ENCODE results near the gene LRRK1.

Gene LRRK1

DNA sequence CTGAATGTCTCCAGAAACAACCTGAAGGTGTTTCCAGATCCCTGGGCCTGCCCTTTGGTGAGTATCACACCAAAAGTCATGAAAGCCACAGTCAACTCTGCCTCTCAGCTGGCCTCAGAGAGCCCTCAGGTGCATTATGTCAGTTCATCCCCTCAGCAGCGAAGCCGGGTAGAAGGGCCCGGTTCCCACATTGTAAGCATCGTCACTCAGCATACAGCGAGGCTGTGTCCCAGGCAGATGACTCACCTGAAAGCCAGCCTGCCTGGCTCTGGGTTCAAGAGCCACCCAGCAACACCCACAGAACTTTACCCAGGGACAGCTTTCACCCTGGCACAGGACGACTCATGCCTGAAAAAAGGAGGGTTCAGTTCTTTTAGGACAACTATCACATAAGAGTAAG lies 91.6 kb downstream of the LRRK1 start:
- no peak for DNase-seq

DNA sequence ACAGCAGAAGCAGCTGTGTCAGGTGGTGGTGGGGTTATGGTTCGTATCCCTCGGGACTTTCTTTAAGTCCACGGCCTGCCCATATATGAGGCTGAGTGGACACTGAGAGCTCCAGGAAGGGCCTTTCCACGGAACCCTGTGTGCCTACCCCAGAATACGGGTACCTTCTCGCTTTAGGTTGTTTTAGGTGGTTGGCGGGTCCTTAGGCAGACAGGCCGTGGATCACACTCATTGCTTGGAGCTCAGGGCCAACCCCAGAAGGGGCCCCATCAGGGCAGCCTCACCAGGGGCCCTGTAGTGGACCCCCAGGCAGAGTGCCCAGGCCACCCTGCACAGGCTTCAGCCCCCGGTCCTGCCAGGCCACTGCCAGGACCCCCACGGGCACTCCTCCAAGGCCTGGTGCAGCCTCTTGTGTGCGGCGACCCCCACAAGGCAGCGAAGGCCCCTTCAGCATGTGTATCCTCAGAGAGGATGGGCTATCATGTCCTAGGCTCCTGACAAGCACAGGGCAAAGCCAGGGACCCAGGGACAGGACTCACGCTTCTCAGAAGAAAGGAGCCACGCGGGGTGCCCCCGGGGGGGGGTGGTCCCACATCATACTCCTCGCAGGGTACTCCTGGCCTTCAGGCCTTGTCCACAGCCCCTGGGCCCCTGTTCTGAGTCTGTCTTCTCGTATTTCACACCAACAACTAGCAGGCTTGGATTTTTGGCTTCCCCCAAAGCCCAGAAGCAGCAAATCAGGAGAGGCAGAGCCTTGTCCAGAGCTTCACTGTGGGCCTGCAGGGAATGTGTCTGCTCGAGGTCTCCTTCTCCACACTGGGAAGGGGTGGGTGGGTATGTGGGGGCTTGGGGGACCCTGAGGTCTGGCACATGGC lies 93.4 kb downstream of the LRRK1 start:
- no peak for DNase-seq

DNA sequence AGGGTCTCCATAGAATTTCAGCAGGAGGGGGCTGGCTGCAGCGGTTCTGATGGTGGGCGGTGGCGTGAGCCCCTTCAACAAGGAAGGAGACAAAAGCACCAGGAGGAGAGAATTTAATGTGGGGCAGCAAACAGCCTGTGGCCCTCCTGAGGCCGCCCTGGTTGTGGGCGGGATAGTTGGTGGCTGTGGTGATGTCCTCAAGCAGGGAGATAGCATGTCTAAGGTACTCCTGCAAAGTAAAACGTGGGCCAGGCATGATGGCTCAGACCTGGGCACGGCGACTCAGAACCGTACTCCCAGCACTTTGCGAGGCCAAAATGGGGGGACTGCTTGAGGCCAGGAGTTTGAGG lies 94.0 kb downstream of the LRRK1 start:
- no peak for DNase-seq

DNA sequence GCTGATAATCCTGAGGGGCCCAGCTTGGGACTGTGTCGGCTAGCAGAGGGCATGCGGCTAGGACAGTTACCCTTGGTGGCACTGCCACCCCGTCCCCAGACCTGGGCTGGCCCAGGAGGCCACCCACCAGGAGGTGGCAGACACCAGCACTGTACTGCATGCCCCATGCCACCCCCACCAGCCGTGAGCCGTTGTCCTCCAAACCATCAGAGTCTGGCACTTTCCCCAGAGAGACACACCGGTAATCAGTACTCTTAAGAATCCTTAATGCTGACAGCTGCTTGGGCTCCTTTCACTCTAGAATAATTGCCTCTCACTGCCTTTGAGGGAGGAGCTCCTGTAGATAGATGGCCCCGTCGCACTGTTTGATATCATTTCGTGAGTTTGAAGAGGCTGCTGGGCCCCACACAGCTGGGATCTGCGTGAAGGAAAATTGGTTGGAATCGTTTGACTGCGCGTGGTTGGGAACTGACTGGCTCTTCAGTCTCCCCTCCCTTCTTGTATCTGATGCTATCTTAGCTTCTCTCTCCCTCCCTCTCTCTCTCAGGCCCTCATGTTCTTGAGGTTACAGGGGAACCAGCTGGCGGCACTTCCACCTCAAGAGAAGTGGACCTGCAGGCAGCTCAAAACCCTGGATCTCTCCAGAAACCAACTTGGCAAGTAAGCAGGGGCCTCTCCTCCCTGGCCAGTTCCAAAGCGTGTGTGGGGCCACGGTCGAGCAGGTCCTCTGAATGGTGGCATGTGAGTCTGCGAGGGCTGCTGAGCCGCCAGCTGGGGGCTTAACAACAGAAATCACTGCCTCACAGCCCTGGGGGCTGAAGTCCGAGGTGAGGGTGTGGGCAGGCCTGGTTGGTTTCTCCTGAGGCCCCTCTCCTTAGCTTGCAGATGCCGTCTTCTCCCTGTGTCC lies 94.9 kb downstream of the LRRK1 start:
- DNase-seq, result no peak

DNA sequence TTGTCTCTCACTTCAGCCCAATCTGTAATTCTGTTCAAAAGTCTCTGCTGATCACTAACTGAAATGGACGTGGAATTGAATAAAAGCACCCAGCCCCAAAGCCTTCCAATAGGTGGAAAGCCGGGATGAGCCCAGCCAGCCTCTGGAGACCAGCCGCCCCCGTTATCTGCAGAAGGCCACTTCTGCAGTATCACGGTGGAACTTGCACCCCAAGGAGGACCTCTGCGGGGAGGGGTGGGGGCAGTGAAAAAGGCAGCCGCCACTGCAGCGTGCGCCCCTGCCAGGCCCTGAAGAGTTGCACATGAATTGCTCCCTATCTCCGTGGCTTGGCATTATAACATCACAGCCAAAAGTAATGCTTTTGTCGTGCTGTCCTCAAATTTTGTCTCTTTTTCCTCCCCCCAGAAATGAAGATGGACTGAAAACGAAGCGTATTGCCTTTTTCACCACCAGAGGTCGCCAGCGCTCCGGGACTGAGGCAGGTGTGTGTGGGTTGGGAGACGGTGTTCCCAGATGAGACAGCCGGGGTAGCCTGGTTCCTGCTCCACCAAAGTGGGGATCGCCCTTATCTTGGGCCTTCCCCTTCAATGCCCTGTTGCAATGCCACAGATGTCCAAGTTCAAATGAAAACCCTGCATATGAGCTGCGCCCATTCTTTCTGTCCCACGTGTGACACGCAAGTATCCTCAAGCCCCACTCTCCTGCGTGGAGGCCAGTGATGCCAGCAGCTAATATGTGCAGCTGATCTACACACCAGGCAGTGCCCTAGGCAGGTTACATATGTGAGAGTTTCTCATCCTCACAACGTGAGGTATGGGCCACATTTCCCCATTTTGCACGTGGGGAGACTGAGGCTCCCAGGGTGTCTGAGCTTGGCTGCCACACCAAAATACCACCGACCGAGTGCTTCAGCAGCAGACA lies 96.0 kb downstream of the LRRK1 start:
- peak; percentile 70 for DNase-seq

DNA sequence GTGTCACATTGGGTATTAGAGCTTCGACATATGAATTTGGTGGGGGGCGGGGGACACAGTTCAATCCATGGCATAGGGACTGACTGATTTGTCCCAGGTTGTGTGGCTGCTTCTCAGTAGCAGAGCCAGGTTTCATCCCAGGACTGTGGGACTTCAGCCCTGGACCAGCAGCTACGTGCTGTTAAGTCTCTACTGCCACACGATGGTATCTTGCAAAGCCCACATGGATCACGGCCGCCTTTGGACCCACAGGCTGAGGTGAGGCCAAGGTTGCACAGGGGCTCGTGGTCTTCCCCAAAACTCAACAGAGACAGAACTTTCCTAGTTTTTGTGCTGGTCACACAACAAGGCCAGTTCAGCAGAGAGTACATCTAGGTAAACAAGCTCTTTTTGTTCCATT lies 97.4 kb downstream of the LRRK1 start:
- no peak for DNase-seq

DNA sequence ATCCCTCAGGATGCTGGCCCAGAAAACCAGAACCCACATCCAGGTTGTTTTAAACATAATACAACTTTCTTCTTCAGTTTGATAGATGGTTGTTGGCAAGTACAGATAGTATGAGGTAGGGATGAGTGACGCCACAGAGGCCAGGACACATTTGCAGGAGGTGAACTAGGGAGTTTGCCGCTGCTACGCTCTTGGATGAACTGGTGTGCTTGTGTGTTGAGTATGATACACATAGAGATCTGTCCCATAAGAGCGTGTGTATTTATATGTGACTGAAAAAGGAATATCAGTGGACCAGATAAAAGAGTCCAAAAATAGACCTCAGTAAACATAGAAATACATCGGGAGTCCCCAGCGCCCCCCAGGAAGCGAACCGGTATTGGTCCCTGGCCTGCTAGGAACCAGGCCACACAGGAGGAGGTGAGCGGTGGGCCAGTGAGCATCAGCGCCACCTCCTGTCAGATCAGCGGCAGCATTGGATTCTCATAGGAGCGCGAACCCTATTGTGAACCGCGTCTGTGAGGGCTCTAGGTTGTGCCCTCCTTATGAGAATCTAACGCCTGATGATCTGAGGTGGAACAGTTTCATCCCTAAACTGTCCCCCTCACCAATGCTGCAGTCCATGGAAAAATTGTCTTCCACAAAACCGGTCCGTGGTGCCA lies 98.1 kb downstream of the LRRK1 start:
- no peak for DNase-seq

DNA sequence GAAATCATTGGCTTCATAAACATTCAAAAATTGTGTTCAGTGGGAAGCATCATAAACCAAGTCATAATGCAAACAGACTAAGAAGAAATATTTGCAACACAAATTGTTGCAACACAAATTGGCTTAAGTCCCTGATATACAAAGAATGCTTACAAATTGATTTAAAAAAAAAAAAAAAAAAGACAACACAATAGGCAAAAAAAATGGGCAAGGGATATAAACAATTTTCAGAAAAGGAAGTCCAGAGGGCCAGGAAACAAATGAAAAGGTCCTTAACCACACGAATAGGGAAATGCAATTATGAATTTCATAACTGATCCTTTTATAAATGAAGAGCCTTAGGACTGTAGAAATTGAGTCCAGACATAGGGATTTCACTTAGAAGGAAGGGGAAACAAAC lies 98.9 kb downstream of the LRRK1 start:
- DNase-seq, result no peak

DNA sequence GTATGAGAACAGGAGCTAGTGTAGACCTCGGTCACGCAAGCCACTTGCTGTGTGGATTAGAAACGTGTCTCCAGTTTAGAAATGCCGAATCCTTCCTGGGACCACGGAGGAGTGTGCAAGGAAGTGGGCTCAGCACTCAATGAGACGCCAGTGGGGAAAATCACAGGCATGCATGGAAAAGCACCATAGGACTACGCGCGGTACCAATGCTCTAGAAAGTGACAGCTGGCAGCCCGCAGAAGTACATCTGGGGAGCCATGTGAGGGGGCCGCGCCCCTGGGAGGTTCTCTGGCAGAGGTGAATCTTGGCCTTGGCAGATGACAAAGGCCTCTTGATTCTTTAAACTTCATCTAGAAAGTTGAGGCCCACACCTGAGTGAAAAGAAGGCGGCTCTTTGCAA lies 99.3 kb downstream of the LRRK1 start:
- no peak for DNase-seq

DNA sequence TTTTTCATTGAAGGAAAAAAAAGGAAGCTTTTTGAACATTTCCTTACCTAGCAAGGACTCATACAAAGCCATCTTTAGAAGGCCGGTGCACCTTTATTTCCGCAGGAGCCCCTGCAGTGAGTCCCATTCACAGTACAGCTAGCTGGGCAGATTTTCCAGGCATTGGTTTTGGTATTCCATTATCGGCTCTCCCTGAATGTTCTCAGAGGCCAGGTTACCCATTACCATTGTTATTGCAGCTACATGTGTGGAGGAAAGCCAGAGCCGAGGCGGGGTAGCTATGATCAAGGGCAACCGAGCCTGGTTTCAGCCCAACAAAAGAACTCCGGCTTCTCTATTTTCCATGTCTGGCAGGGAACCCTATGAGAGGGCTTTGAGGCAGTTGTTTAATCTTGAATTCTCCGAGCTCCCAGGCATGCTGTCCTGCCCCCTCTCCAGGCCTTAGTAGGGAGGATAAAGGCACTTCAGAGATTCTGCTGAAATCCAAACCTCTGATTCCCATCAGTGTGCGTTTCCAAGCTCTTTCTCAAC lies 100.3 kb downstream of the LRRK1 start:
- no peak for DNase-seq

DNA sequence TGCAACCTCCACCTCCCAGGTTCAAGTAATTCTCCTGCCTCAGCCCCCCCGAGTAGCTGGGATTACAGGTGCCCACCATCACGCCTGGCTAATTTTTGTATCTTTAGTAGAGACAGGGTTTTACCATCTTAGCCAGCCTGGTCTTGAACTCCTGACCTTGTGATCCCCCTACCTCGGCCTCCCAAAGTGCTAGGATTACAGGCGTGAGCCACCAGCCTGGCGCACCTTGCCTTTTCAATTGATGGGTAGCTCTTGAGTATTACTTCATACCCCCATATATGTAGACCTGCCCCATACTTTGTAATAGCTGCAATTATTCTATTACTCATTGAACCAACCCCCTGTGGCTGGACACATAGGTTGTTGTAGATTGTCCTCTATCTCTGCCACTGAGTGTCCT lies 101.3 kb downstream of the LRRK1 start:
- DNase-seq, result no peak

DNA sequence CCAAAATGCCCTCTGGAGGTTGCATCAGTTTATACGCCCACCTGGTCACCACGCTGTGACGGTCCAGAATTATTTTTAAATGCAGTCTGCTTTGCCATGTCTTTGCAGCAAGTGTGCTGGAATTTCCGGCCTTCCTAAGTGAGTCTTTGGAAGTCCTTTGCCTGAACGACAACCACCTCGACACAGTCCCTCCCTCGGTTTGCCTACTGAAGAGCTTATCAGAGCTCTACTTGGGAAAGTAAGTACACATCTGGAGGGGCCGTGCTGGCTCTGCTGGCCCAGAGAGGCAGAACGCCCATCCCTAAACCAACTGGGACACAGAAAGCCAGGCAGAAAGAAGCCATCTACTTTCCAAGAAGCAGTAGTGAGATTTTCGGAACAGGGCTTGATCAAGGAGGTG lies 101.8 kb downstream of the LRRK1 start:
- no peak for DNase-seq

DNA sequence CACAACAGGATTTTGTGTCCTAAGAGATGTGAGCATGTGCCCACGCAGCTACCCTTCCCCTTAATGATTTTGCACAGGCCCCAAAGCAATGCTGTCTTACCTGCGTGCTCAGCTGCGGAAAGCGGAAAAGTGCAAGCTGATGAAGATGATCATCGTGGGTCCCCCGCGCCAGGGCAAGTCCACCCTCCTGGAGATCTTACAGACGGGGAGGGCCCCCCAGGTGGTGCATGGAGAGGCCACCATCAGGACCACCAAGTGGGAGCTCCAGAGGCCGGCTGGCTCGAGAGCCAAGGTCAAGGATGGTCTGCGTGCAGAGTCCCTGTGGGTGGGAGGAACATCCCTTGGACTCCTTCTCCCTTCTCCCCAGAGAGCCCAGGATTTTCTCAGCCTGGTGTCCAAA lies 103.1 kb downstream of the LRRK1 start:
- DNase-seq, result no peak

DNA sequence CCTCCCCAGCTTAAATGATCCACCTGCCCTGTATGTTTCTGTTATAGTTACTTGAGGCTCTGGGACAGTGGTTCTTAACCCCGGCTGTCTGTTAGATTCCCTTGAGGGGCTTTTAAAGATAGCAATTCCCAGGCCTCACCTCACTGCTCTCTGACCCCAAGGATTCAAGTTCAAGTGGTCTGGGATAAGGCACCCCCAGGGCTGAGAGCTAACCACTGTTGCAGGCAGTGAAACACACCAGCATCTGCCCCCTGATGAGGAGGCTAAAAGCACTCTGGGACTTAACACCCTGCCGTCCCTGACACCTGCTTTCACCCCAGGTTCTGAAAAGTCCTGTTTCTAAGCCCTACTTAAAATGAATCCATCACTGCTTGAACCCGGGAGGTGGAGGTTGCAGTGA lies 103.7 kb downstream of the LRRK1 start:
- no peak for DNase-seq

DNA sequence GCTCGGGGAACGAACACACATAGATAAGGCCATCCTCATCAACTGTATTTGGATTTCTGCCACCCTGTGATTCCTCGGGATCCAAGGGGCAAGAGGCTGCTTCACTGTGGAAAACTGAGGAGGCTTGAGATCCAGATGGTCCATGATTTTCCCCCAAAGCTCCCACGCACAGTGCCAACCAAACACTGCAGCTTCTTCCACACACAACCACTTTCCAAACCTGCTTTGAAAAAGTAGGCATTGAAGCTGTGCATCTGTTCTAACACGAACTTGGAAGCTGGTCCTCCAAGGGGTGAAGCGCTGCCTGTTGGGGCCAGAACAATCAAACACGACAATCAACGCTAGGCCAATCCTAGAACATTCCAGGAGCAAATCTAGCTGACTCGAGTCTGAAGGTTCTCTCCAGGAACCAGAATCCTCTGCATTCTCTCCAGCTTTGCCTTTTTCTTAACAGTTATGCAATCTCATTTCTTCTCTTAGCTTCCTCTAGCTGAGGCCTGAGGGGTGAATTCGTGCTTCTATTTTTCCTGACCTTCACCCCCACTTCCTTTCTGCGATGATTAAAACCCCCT lies 104.4 kb downstream of the LRRK1 start:
- no peak for DNase-seq

DNA sequence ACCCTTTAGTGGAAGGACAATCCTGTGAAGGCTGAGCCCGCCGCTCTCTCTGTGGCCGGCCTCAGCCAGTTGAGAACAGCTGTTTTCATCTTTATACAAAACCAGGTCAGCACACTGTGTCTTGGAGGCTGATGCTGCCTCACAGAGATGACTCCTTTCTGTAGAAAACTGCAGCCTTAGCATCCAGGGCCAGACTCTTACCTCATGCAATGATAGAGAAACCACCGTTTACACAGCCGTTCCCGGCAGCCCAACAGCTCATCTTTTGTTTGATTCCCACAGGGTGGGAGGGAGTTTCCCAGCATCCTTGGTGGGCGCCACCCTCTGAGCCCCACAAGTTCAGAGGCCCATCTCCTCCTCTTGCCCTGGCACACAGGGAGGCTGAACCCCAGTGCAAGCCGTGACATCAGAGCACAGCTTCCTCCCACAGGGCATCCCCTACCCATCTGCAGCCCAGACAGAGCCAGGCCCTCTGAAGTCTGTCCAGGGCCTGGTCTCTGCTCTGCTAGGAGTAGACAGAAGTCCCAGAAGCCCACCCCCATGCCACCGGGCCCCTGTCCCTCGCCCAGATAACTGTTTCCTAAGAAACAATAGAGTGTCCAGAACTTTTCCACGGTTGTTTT lies 105.0 kb downstream of the LRRK1 start:
- no peak for DNase-seq

DNA sequence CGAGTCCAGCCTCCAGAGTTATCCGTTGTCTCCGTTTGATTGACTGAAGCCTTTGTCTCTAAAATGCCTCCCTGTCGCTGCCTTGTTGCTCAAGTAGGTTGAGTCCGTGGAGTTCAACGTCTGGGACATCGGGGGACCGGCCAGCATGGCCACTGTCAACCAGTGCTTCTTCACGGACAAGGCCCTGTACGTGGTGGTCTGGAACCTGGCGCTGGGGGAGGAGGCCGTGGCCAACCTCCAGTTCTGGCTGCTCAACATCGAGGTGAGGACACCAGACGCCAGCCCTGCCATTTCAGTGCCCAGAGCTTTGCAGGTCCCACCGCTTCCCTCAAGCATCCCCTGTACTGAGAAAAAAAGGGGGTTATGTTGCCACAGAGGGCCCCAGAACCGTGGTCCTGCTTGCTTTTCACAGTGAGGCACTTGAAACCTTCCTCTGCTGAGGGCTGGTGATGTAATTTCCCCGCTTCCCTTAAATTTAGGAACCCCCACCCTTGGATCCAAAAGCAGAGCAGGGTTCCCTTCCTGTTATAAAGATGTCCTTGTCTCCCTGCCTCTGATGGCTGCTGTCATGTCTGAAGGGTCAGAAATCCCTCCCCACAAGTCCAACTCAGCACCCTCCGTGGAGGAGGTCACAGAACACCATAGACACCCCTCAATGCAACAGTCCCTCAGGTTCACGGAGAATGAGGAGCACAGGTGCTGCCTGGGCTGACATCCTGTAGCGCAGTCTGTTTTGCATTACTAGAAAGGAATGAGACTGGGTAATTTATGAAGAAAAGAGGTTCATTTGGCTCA lies 105.7 kb downstream of the LRRK1 start:
- no peak for DNase-seq

DNA sequence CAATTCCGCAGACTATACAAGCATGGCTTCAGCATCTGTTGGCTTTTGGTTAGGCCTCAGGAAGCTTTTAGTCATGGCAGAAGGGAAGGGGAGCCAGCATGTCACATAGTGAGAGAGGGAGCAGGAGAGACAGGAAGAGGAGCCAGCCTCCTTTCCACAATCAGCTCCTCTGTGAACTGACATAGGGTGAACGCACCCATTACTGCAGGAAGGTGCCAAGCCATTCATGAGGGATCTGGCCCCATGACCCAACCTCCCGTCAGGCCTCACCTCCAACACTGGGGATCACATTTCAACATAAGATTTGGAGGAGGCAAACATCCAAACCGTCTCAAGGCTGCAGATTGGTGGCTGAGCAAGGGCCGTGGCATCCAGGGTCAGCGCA lies 106.3 kb downstream of the LRRK1 start:
- DNase-seq, result no peak

DNA sequence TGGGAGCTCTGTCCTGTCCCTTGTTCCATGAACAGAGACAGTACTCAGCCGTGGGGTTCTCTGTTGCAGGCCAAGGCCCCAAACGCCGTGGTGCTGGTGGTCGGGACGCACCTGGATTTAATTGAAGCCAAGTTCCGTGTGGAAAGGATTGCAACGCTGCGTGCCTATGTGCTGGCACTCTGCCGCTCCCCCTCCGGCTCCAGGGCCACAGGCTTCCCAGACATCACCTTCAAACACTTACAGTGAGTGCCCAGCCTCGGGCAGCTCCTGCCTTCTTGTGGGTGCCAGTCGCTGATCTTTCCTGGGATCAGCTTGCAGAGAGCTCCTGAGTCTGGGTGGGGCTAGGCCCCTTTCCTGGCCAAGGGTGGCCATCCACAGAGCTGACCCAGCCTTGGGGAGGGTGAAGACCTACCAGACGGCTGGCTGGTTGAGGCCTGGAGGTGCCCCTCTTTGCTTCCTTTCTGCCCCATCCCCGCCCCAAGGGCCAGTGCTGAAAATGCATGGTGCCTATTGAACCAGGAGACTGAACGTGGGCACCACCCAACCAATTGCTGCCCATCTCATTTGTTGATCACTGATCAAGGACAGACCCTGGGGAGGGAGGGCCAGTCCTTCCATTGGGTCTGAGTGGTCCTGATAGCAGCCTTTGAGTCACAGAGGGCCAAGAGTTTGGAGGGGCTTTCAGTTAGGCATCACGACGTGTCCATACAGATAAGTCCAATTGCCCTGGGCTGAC lies 106.9 kb downstream of the LRRK1 start:
- DNase-seq, result no peak

Measured in activated naive CD4-positive, alpha-beta T cell treated with anti-CD3 and anti-CD28 coated beads, Interleukin-2, amount 50 U/mL, for 16 hours (primary cell).